ENCODE data around the gene PPM1D. TPM values are rescaled to one million over a fixed set of nuclear protein-coding genes. Genes with fewer than 3 reads are reported as not detected.

PPM1D gene
- total RNA-seq, 1 experiment from 2014 or later, result 17.9 TPM

DNA sequence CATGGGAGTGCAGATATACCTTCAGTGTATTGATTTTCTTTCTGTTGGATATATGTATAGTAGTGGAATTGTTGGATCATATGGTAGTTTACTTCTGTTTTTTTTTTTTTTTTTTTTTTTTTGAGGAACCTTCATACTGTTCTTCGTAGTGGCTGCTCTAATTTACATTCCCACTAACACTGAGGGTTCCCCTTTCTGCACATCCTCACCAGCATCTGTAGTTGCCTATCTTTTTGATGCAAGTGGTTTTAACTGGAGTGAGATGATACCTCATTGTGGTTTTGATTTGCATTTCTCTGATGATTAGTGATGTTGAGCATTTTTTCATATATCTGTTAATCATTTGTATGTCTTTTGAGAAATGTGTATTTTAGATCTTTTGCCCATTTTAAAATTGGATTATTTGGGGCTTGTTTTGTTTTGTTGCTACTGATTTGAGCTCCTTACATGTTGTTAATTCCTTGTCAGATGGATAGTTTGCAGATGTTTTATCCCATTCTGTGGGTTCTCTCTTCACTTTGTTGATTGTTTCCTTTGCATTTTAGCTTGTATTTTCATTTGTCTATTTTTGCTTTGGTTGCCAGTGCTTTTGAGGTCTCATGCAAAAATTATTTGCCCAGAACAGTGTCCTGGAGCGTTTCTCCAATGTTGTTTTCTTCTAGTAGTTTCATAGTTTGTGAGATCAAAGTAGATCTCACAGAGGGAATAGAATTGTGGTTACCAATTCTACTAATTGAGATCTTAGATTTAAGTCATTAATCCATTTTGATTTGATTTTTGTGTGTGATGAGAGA, 52.7 kb downstream of the PPM1D start:
- no peak overlapping the region for H3K4me3 ChIP-seq (ENCODE audit: low read depth, low read length)
- H3K27me3 ChIP-seq (replicated peaks; ENCODE audit: control insufficient read depth, insufficient read depth, low read length), result no peaks in the 10 kb centered on the region
- H3K36me3 Mint-ChIP-seq (ENCODE audit: insufficient read depth, unreplicated experiment), result peaks cover 36% of the 10 kb centered on the region
- no peaks in the 10 kb centered on the region for H3K4me1 ChIP-seq
- no peak for DNase-seq
- no peaks in the 10 kb centered on the region for H3K9me3 ChIP-seq
- no peak overlapping the region for H3K4me3 Mint-ChIP-seq (ENCODE audit: unreplicated experiment)
- intact Hi-C loops (cut with micrococcal nuclease; ENCODE audit: unreplicated experiment), result no loop called here
- TF ChIP-seq CTCF (IDR thresholded peaks at IDR 0.05; ENCODE audit: insufficient read depth in 1 of 2, low read depth in 1 of 2, low read length in 1 of 2, severe bottlenecking in 1 of 2, unreplicated experiment in 1 of 2), result no peak
- no peaks in the 10 kb centered on the region for H3K4me1 Mint-ChIP-seq (ENCODE audit: low read depth, unreplicated experiment)
- no peaks in the 10 kb centered on the region for H3K36me3 ChIP-seq (ENCODE audit: control insufficient read depth, insufficient read depth, low read length)
- BruUV-seq (replicated peaks), result no TSS peak
- H3K9me3 Mint-ChIP-seq (ENCODE audit: unreplicated experiment), result no peaks in the 10 kb centered on the region
- no peak overlapping the region for H3K27ac Mint-ChIP-seq (ENCODE audit: unreplicated experiment)
- no peaks in the 10 kb centered on the region for H3K27me3 Mint-ChIP-seq (ENCODE audit: insufficient read depth, unreplicated experiment)
- CTCF ChIA-PET, result no interaction called here
- POLR2A ChIA-PET, result no interaction called here

GRCh38 chr17:60653569-60653968, 53.6 kb downstream of the PPM1D start:
- no peaks in the 10 kb centered on the region for H3K36me3 ChIP-seq (ENCODE audit: control insufficient read depth, insufficient read depth, low read length)
- intact Hi-C loops (cut with micrococcal nuclease; ENCODE audit: unreplicated experiment), result no loop called here
- POLR2A ChIA-PET, result no interaction called here
- Mint-ChIP-seq H3K36me3 (ENCODE audit: insufficient read depth, unreplicated experiment) (peaks cover 36% of the 10 kb centered on the region), H3K9me3 (ENCODE audit: unreplicated experiment) (no peaks in the 10 kb centered on the region), H3K4me3 (ENCODE audit: unreplicated experiment) (no peak overlapping the region), H3K27me3 (ENCODE audit: insufficient read depth, unreplicated experiment) (no peaks in the 10 kb centered on the region), H3K27ac (ENCODE audit: unreplicated experiment) (no peak overlapping the region), H3K4me1 (ENCODE audit: low read depth, unreplicated experiment) (no peaks in the 10 kb centered on the region)
- no peaks in the 10 kb centered on the region for H3K27me3 ChIP-seq (replicated peaks; ENCODE audit: control insufficient read depth, insufficient read depth, low read length)
- no peak for TF ChIP-seq CTCF (IDR thresholded peaks at IDR 0.05; ENCODE audit: insufficient read depth in 1 of 2, low read depth in 1 of 2, low read length in 1 of 2, severe bottlenecking in 1 of 2, unreplicated experiment in 1 of 2)
- CTCF ChIA-PET, result no interaction called here
- DNase-seq, result no peak
- BruUV-seq (replicated peaks), result no TSS peak
- H3K4me1 ChIP-seq, result no peaks in the 10 kb centered on the region
- H3K9me3 ChIP-seq, result no peaks in the 10 kb centered on the region
- H3K4me3 ChIP-seq (ENCODE audit: low read depth, low read length), result no peak overlapping the region

- no peak overlapping the region for H3K27ac Mint-ChIP-seq (ENCODE audit: unreplicated experiment)
- peaks cover 12% of the 10 kb centered on the region for H3K36me3 Mint-ChIP-seq (ENCODE audit: insufficient read depth, unreplicated experiment)
- Histone ChIP-seq H3K9me3 (no peaks in the 10 kb centered on the region), H3K4me1 (no peaks in the 10 kb centered on the region), H3K36me3 (ENCODE audit: control insufficient read depth, insufficient read depth, low read length) (no peaks in the 10 kb centered on the region), H3K27me3 (replicated peaks; ENCODE audit: control insufficient read depth, insufficient read depth, low read length) (no peaks in the 10 kb centered on the region), H3K4me3 (ENCODE audit: low read depth, low read length) (no peak overlapping the region)
- H3K4me3 Mint-ChIP-seq (ENCODE audit: unreplicated experiment), result no peak overlapping the region
- intact Hi-C loops (cut with micrococcal nuclease; ENCODE audit: unreplicated experiment), result no loop called here
- no peak for TF ChIP-seq CTCF (IDR thresholded peaks at IDR 0.05; ENCODE audit: insufficient read depth in 1 of 2, low read depth in 1 of 2, low read length in 1 of 2, severe bottlenecking in 1 of 2, unreplicated experiment in 1 of 2)
- no TSS peak for BruUV-seq (replicated peaks)
- no peaks in the 10 kb centered on the region for H3K27me3 Mint-ChIP-seq (ENCODE audit: insufficient read depth, unreplicated experiment)
- no peaks in the 10 kb centered on the region for H3K9me3 Mint-ChIP-seq (ENCODE audit: unreplicated experiment)
- POLR2A ChIA-PET, result no interaction called here
- no peaks in the 10 kb centered on the region for H3K4me1 Mint-ChIP-seq (ENCODE audit: low read depth, unreplicated experiment)
- DNase-seq, result no peak
- CTCF ChIA-PET, result no interaction called here
These were observed 56.5 kb downstream of the PPM1D start for GRCh38 chr17:60656499-60656898.
